CD4-positive, alpha-beta T cell (primary cell): ENCODE measurements around the gene ARHGAP5. TPM values are rescaled to one million over a fixed set of nuclear protein-coding genes. Genes with fewer than 3 reads are reported as not detected.

Experiments used
- ATAC-seq: fragments of 200-7000 bp; cut with Tn5 transposase; one replicate; pipeline ENCODE4 v1.10.0; 2022; ENCODE audit warnings: mild to moderate bottlenecking; ENCODE audit not compliant: poor library complexity
- CTCF ChIA-PET: fragments of 350-600 bp; sonication (Branson Sonifier 250); formaldehyde crosslinking; loops from one replicate; lab custom pipeline; 2021; ENCODE audit warnings: antibody characterized with exemption, inconsistent platforms; lab: Charles Lee
- POLR2A ChIA-PET: fragments of 350-600 bp; sonication (Branson Sonifier 250); formaldehyde crosslinking; loops from one replicate; lab custom pipeline; 2021; ENCODE audit warnings: antibody characterized with exemption, inconsistent platforms; lab: Charles Lee
- DNase-seq, 14 experiments: peaks; one replicate each; pipeline ENCODE4 v3.0.0-alpha.2; 2013 to 2020; ENCODE audit warnings: mixed read lengths in 2 of 14
- H3K27ac ChIP-seq, 2 donors: one replicate each; pipeline versions ENCODE4 v1.5.1 to v1.7.0; 2013; ENCODE audit warnings: low read length in 2 of 2, low read depth in 1 of 2, mild to moderate bottlenecking in 1 of 2
- H3K27me3 ChIP-seq, 2 experiments: 1 replicate in 1 of 2; 2 replicates in 1 of 2; pipeline versions ENCODE4 v1.6.1 to v1.7.0; 2013; ENCODE audit warnings: low read length in 2 of 2, control low read depth in 1 of 2, mild to moderate bottlenecking in 1 of 2, moderate library complexity in 1 of 2; ENCODE audit not compliant: insufficient read depth in 2 of 2, control insufficient read depth in 1 of 2
- H3K36me3 ChIP-seq: one replicate; pipeline ENCODE4 v1.6.1; 2013; ENCODE audit warnings: low read length, control low read depth; ENCODE audit not compliant: insufficient read depth
- H3K4me1 ChIP-seq: one replicate; pipeline ENCODE4 v1.6.1; 2013; ENCODE audit warnings: low read length, control low read depth; ENCODE audit not compliant: insufficient read depth
- H3K4me3 ChIP-seq: one replicate; pipeline ENCODE4 v1.5.1; 2013; ENCODE audit warnings: mild to moderate bottlenecking, low read length, moderate library complexity
- H3K9me3 ChIP-seq, 2 experiments: 1 replicate in 1 of 2; 2 replicates in 1 of 2; pipeline versions ENCODE4 v1.6.1 to v1.7.0; 2013; ENCODE audit warnings: low read length in 2 of 2, mild to moderate bottlenecking in 2 of 2, control low read depth in 1 of 2, moderate library complexity in 1 of 2; ENCODE audit not compliant: control insufficient read depth in 1 of 2, insufficient read depth in 1 of 2
- H3K27ac Mint-ChIP-seq: one replicate; pipeline ENCODE4 v1.8.0; 2020; ENCODE audit warnings: mixed read lengths
- H3K27me3 Mint-ChIP-seq: one replicate; pipeline ENCODE4 v1.8.0; 2021; ENCODE audit warnings: mixed read lengths
- H3K36me3 Mint-ChIP-seq: one replicate; pipeline ENCODE4 v1.8.0; 2021; ENCODE audit warnings: low read depth, mixed read lengths
- H3K4me1 Mint-ChIP-seq: one replicate; pipeline ENCODE4 v1.8.0; 2021; ENCODE audit warnings: low read depth, mixed read lengths
- H3K4me3 Mint-ChIP-seq: one replicate; pipeline ENCODE4 v1.8.0; 2020; ENCODE audit warnings: mild to moderate bottlenecking, mixed read lengths
- H3K9me3 Mint-ChIP-seq: one replicate; pipeline ENCODE4 v1.8.0; 2020; ENCODE audit warnings: mixed read lengths
- intact Hi-C, 2 experiments: fragments of 100-400 bp; cut with DNase I in 1 of 2; cut with micrococcal nuclease in 1 of 2; formaldehyde crosslinking; loops; one replicate each; pipeline versions ENCODE4 v1.15.1 to v1.9.0; 2023 to 2025; cut with DNase I, micrococcal nuclease
- total RNA-seq, 174 experiments: library from RNA in 2 of 174; stranded (reverse) in 2 of 174; gene quantifications; one replicate each; pipeline ENCODE4 v1.2.3 and lab custom pipeline; 2021 to 2026
- TF ChIP-seq, protein P1 (sequence below): fragments of 200-600 bp; IDR thresholded peaks from one replicate; pipeline ENCODE4 v1.8.0; 2022; ENCODE audit warnings: antibody characterized with exemption, mild to moderate bottlenecking

ARHGAP5 gene
- total RNA-seq, 2 experiments from 2014 or later: 68.5 to 72.5 TPM

DNA sequence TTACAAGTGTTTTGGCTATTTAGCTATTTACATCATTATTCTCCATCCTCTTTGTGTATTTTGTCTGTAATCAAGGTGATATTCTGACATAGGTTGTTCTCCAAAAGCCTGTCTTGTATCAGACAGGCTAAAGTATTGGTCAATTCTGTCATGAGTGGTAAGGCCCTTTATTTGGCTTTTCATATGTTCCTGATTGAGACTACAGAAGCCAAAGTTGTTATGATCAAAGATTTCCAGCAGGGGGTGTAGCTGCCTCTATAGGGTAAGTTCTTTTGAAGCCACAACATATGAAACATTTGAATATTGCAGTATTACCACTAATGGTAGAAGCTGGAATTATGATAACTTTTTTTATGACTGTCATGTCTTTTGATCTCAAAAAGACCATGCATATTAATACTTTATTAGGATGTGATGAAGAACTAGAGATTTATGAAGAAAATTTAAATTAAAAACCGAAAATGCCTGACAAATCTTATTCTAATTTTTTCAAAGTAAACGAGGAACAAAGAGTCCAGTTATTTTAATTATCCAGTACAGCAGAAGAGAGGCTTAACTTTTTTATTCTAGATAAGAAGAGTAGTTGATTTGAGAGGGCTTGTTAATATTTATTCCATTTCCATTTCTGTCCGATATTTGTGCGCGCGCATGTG lies 3.4 kb upstream of the ARHGAP5 start:
- peak overlapping the region; percentile 69 for H3K4me3 Mint-ChIP-seq
- H3K9me3 Mint-ChIP-seq: no peaks in the 10 kb centered on the region
- H3K27me3 Mint-ChIP-seq: no peaks in the 10 kb centered on the region
- no peak overlapping the region for H3K27ac ChIP-seq
- no peaks in the 10 kb centered on the region for H3K27me3 ChIP-seq
- peak; percentile 19 for ATAC-seq
- no peaks in the 10 kb centered on the region for H3K9me3 ChIP-seq
- H3K4me1 Mint-ChIP-seq: peaks cover 24% of the 10 kb centered on the region
- H3K27ac Mint-ChIP-seq: peak overlapping the region; percentile 18
- CTCF ChIA-PET: interaction anchor here (0.7 to 3.8 kb wide), 16 partner anchors 14 to 1527 kb away, joined by 3 to 41 read pairs (median 4); partner anchors contain the start of gene RNU6-8
- H3K36me3 ChIP-seq: no peaks in the 10 kb centered on the region
- POLR2A ChIA-PET: interaction anchor here (1.3 to 1.8 kb wide), 3 partner anchors 130 to 181 kb away, joined by 7 to 8 read pairs (median 8); partner anchors contain the start of gene RNU6-8
- DNase-seq: peak in 11 of 14 experiments; percentile 5 to 86 (median 49)
- peaks cover 6% of the 10 kb centered on the region for H3K4me1 ChIP-seq
- TF ChIP-seq, protein P1, sequence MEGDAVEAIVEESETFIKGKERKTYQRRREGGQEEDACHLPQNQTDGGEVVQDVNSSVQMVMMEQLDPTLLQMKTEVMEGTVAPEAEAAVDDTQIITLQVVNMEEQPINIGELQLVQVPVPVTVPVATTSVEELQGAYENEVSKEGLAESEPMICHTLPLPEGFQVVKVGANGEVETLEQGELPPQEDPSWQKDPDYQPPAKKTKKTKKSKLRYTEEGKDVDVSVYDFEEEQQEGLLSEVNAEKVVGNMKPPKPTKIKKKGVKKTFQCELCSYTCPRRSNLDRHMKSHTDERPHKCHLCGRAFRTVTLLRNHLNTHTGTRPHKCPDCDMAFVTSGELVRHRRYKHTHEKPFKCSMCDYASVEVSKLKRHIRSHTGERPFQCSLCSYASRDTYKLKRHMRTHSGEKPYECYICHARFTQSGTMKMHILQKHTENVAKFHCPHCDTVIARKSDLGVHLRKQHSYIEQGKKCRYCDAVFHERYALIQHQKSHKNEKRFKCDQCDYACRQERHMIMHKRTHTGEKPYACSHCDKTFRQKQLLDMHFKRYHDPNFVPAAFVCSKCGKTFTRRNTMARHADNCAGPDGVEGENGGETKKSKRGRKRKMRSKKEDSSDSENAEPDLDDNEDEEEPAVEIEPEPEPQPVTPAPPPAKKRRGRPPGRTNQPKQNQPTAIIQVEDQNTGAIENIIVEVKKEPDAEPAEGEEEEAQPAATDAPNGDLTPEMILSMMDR: peak; percentile 79
- H3K4me3 ChIP-seq: no peak overlapping the region
- peaks cover 11% of the 10 kb centered on the region for H3K36me3 Mint-ChIP-seq
- intact Hi-C loops: loop anchor here (1.0 to 5.0 kb wide), 5 partner anchors 139 to 656 kb away; no protein-coding TSS in a partner anchor

DNA sequence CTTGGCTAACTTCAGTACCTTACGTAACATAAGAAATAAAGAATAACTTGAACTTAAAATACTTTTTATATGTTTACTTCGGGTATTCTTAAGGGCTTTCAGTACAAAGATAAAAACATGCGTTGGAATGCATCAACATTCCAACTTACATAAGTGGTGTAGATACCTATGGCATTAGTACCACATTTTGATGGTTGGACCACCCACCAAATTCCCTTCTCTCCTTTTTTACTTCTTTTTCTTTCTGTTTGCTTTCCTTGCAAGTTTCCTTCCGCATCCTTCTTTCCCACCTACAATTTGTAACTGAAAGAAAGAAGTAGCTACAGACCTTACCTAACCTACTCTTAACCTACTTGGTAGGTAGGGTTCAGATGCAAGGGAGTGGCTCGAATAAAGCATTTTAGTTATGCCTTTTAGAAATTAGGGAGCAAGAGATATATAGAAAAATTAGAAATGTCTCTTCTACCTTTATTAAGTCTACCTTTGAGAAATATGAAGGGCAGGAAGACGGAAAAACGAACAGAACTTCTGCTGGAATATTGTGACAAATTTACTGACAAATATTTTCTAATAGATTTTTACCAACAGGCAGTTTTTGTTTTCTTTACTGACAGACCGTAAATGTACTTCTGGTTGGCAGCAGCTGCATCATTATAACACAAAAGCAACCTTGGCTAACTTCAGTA lies 2.1 kb upstream of the ARHGAP5 start:
- ChIA-PET POLR2A (no interaction called here), CTCF (interaction anchor here (3.8 kb wide), 1 partner anchor 176 kb away, joined by 41 read pairs; no protein-coding TSS in a partner anchor)
- H3K4me3 Mint-ChIP-seq: peak overlapping the region; percentile 71
- no peak overlapping the region for H3K27ac Mint-ChIP-seq
- H3K9me3 ChIP-seq: no peaks in the 10 kb centered on the region
- H3K27me3 ChIP-seq: no peaks in the 10 kb centered on the region
- no peak overlapping the region for H3K27ac ChIP-seq
- DNase-seq (no peak), ATAC-seq (no peak)
- no peaks in the 10 kb centered on the region for H3K9me3 Mint-ChIP-seq
- intact Hi-C loops: loop anchor here (1.0 to 5.0 kb wide), 8 partner anchors 67 to 868 kb away; partner anchors contain the start of genes HECTD1 (in 2 of the 2), DTD2 (in 1 of the 2) and NUBPL (in 1 of the 2)
- H3K4me3 ChIP-seq: peak overlapping the region; percentile 92
- peaks cover 32% of the 10 kb centered on the region for H3K4me1 Mint-ChIP-seq
- no peaks in the 10 kb centered on the region for H3K36me3 ChIP-seq
- H3K36me3 Mint-ChIP-seq: peaks cover 11% of the 10 kb centered on the region
- TF ChIP-seq, protein P1: no peak
- no peaks in the 10 kb centered on the region for H3K27me3 Mint-ChIP-seq
- peaks cover 6% of the 10 kb centered on the region for H3K4me1 ChIP-seq

DNA sequence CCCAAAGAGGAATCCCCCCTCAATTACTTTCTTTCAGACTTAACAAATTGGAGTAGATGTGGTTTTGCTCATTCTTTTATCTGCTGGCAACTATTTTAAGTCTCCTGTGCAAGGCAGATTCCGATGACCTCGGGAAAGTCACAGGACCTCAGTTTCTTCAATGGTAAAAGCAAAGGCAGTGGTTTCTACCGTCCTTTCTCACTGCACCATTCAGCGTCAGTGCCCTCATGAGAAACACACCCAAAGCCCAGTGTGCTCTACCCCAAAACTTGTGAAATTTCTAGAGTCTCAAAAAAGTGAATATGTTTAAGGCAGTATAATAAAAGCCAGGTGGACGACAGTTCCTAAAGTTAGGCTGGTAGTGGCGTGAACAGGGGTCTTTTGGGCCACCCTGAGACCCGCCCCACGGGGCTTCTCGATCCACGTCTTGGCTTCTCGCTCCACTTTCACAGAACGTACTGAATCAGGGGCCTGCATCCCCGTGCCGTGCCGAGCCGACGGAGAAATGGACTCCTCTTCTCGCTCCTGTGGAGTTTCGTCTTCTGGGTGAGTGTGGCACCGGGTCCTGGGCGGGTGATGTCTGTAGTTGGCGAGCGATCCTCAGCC lies 1.3 kb upstream of the ARHGAP5 start:
- peak overlapping the region; percentile 57 to 75 for H3K27ac ChIP-seq
- TF ChIP-seq, protein P1: no peak
- DNase-seq (peak in 4 of 14 experiments; percentile 13 to 35 (median 21)), ATAC-seq (peak; percentile 32)
- no peaks in the 10 kb centered on the region for H3K27me3 ChIP-seq
- Mint-ChIP-seq H3K27ac (peak overlapping the region; percentile 89), H3K9me3 (no peaks in the 10 kb centered on the region), H3K36me3 (peaks cover 11% of the 10 kb centered on the region), H3K27me3 (no peaks in the 10 kb centered on the region), H3K4me3 (peak overlapping the region; percentile 96), H3K4me1 (peaks cover 38% of the 10 kb centered on the region)
- POLR2A ChIA-PET: interaction anchor here (1.0 to 2.9 kb wide), 5 partner anchors 127 to 1454 kb away, joined by 4 to 54 read pairs (median 6); partner anchors contain the start of genes HEATR5A, HECTD1, RNU6-7 and RNU6-8
- no peaks in the 10 kb centered on the region for H3K9me3 ChIP-seq
- intact Hi-C loops: loop anchor here (1.0 to 5.0 kb wide), 9 partner anchors 27 to 868 kb away; partner anchors contain the start of genes DTD2 (in 2 of the 2), HECTD1 (in 2 of the 2), NUBPL (in 1 of the 2) and RNU6-8 (in 1 of the 2)
- H3K4me1 ChIP-seq: peaks cover 6% of the 10 kb centered on the region
- H3K4me3 ChIP-seq: peak overlapping the region; percentile 92
- no peaks in the 10 kb centered on the region for H3K36me3 ChIP-seq
- CTCF ChIA-PET: interaction anchor here (0.7 to 3.8 kb wide), 3 partner anchors 13 to 175 kb away, joined by 3 to 41 read pairs (median 5); partner anchors contain the start of gene RNU6-8
